Spinal cord (tissue), 10 donors: ENCODE data around the gene PIWIL1. TPM values are rescaled to one million over a fixed set of nuclear protein-coding genes. Genes with fewer than 3 reads are reported as not detected.
A peak's percentile ranks its signal among the peaks of the same experiment; 100 is the strongest.

Experiments
- DNase-seq, 6 donors: peaks; one replicate each; pipeline versions ENCODE4 v3.0.0 to v3.0.0-alpha.2; 2013 to 2015; ENCODE audit warnings: low spot score in 6 of 6, low read depth in 4 of 6
- H3K27ac ChIP-seq: one replicate; pipeline ENCODE4 v1.5.1; 2013; ENCODE audit warnings: low read depth, low read length, control low read depth
- H3K27me3 ChIP-seq: one replicate; pipeline ENCODE4 v1.6.1; 2013; ENCODE audit warnings: low read length; ENCODE audit not compliant: control insufficient read depth, insufficient read depth
- H3K36me3 ChIP-seq: one replicate; pipeline ENCODE4 v1.6.1; 2013; ENCODE audit warnings: low read length; ENCODE audit not compliant: control insufficient read depth, insufficient read depth
- H3K4me1 ChIP-seq: one replicate; pipeline ENCODE4 v1.6.1; 2013; ENCODE audit warnings: low read length; ENCODE audit not compliant: control insufficient read depth, insufficient read depth
- H3K4me3 ChIP-seq: one replicate; pipeline ENCODE4 v1.5.1; 2013; ENCODE audit warnings: low read depth, low read length, control low read depth
- H3K9me3 ChIP-seq: one replicate; pipeline ENCODE4 v1.6.1; 2013; ENCODE audit warnings: low read length; ENCODE audit not compliant: control insufficient read depth, insufficient read depth
- WGBS: methylation state at CpG from one replicate; pipeline ENCODE4 v1.1.5; 2013; ENCODE audit warnings: missing lambda C conversion rate; ENCODE audit not compliant: insufficient coverage; 5-methylcytosine and 5-hydroxymethylcytosine counted together
- polyA plus RNA-seq, 2 donors: library from polyadenylated mRNA; unstranded; fragments of 120-200 nt; gene quantifications; one replicate each; pipeline ENCODE4 v1.2.1, GENCODE V29; 2013; ENCODE audit not compliant: insufficient read length in 2 of 2
- total RNA-seq, 2 donors: library from RNA; depleted of rRNA in 1 of 2; stranded (reverse); fragments of 120-200 nt in 1 of 2; fragments of >200 nt in 1 of 2; gene quantifications; one replicate each; pipeline versions ENCODE4 v1.2.3 to v1.2.4, GENCODE V29; 2013 to 2014
- donor health status: healthy.

The PIWIL1 gene
- total and polyA plus RNA-seq, 4 donors, result 0.17 to 1.3 (median 0.44) TPM

DNA sequence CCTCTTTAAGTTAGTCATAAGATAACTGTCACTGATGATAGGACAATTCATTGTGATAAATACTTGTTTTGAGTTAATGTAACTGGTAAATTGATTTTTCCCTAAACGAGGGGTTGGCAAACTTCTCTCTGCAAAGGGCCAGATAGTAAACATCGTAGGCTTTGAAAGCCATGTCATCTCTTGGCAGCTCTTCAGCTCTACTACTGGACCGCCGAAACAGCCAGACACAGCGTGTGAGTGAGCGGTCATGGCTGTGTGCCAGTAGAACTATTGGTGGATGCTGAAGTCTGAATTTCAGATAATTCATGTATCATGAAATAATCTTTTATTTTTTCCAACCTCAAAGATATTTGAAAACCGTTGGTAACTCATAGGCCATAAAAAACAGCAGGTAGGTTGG lies 9.9 kb downstream of the PIWIL1 start:
- H3K36me3 ChIP-seq, result no peaks in the 10 kb centered on the region
- DNase-seq, result peak in 2 of 6 donors; percentile 24 to 64
- no peaks in the 10 kb centered on the region for H3K27me3 ChIP-seq
- H3K27ac ChIP-seq, result no peak overlapping the region
- H3K9me3 ChIP-seq, result no peaks in the 10 kb centered on the region
- H3K4me3 ChIP-seq, result no peak overlapping the region
- H3K4me1 ChIP-seq, result no peaks in the 10 kb centered on the region
- 37% methylated on average over 2 of the region's 7 CpGs for WGBS

DNA sequence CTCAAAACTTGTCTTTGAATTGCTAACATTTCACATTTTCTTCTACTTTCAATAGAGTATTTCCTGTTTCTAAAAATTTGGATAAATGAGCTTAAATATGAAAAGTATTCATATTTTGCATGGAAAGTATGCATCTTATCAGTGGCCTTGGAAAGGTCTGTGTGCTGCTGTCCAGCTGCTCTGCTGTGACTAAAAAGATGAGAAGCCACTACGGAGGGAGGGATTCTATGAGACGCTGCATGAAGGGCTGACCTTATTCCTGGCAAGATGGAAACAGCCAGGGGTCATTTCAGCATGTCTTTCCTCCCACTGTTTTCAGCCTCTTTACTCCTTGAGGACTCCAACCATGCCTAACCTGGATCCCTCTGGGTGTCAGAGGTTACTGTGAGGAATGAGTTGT lies 13.0 kb downstream of the PIWIL1 start:
- DNase-seq, result no peak
- Histone ChIP-seq H3K4me3 (no peak overlapping the region), H3K27me3 (peaks cover 2% of the 10 kb centered on the region), H3K9me3 (no peaks in the 10 kb centered on the region), H3K36me3 (no peaks in the 10 kb centered on the region), H3K27ac (no peak overlapping the region), H3K4me1 (no peaks in the 10 kb centered on the region)
- WGBS, result 83% methylated on average over 1 of the region's 2 CpGs

- Histone ChIP-seq H3K36me3 (no peaks in the 10 kb centered on the region), H3K4me1 (no peaks in the 10 kb centered on the region), H3K27ac (no peak overlapping the region), H3K9me3 (no peaks in the 10 kb centered on the region), H3K4me3 (no peak overlapping the region), H3K27me3 (peaks cover 2% of the 10 kb centered on the region)
- 95% methylated on average over 3 of the region's 5 CpGs for WGBS
- no peak for DNase-seq
Measured at GRCh38 chr12:130351326-130351725, 13.6 kb downstream of the PIWIL1 start.

GRCh38 chr12:130353081-130353480 lies 15.4 kb downstream of the PIWIL1 start:
- Histone ChIP-seq H3K27me3 (peaks cover 3% of the 10 kb centered on the region), H3K27ac (no peak overlapping the region), H3K36me3 (no peaks in the 10 kb centered on the region), H3K4me1 (no peaks in the 10 kb centered on the region), H3K4me3 (no peak overlapping the region), H3K9me3 (no peaks in the 10 kb centered on the region)
- no peak for DNase-seq

- H3K4me3 ChIP-seq, result no peak overlapping the region
- no peaks in the 10 kb centered on the region for H3K9me3 ChIP-seq
- WGBS, result 72% methylated on average over 7 of the region's 7 CpGs
- no peaks in the 10 kb centered on the region for H3K36me3 ChIP-seq
- H3K27ac ChIP-seq, result no peak overlapping the region
- H3K4me1 ChIP-seq, result no peaks in the 10 kb centered on the region
- DNase-seq, result no peak
- H3K27me3 ChIP-seq, result peaks cover 4% of the 10 kb centered on the region
Measured at GRCh38 chr12:130354407-130354806, 16.7 kb downstream of the PIWIL1 start.

- Histone ChIP-seq H3K4me3 (no peak overlapping the region), H3K27ac (no peak overlapping the region), H3K4me1 (no peaks in the 10 kb centered on the region), H3K9me3 (no peaks in the 10 kb centered on the region), H3K36me3 (no peaks in the 10 kb centered on the region), H3K27me3 (peaks cover 4% of the 10 kb centered on the region)
- 62% methylated on average over 5 of the region's 8 CpGs for WGBS
- no peak for DNase-seq
Measured at GRCh38 chr12:130356222-130356621, 18.5 kb downstream of the PIWIL1 start.

DNA sequence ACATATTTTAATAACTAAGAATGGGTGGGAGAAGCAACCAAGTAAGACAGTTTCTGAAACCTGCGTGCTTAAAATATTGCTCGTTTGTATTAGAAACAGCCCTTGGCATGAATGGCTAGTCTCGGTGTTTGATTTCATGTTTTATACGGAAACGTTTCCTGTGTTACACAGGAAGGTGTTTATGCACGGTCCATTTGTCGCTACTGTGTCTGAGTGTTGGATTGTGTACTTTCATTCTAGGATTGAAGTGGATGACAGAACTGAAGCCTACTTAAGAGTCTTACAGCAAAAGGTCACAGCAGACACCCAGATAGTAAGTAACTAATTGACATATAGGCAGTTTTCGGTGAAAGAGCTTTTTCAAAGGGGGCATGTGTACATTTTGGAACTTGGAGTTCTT lies 19.6 kb downstream of the PIWIL1 start:
- Histone ChIP-seq H3K4me1 (no peaks in the 10 kb centered on the region), H3K27ac (no peak overlapping the region), H3K9me3 (no peaks in the 10 kb centered on the region), H3K36me3 (no peaks in the 10 kb centered on the region), H3K4me3 (no peak overlapping the region), H3K27me3 (peaks cover 4% of the 10 kb centered on the region)
- no peak for DNase-seq
- 39% methylated on average over 5 of the region's 8 CpGs for WGBS

GRCh38 chr12:130357729-130358330 lies 20.1 kb downstream of the PIWIL1 start:
- Histone ChIP-seq H3K4me3 (no peak overlapping the region), H3K27ac (no peak overlapping the region), H3K27me3 (peaks cover 4% of the 10 kb centered on the region), H3K9me3 (no peaks in the 10 kb centered on the region), H3K36me3 (no peaks in the 10 kb centered on the region), H3K4me1 (no peaks in the 10 kb centered on the region)
- WGBS, result 81% methylated on average over 10 of the region's 14 CpGs
- no peak for DNase-seq

GRCh38 chr12:130362060-130362459 lies 24.4 kb downstream of the PIWIL1 start:
- Histone ChIP-seq H3K27ac (no peak overlapping the region), H3K36me3 (no peaks in the 10 kb centered on the region), H3K9me3 (no peaks in the 10 kb centered on the region), H3K27me3 (peaks cover 2% of the 10 kb centered on the region), H3K4me3 (no peak overlapping the region), H3K4me1 (no peaks in the 10 kb centered on the region)
- WGBS, result 75% methylated on average over 2 of the region's 5 CpGs
- no peak for DNase-seq

DNA sequence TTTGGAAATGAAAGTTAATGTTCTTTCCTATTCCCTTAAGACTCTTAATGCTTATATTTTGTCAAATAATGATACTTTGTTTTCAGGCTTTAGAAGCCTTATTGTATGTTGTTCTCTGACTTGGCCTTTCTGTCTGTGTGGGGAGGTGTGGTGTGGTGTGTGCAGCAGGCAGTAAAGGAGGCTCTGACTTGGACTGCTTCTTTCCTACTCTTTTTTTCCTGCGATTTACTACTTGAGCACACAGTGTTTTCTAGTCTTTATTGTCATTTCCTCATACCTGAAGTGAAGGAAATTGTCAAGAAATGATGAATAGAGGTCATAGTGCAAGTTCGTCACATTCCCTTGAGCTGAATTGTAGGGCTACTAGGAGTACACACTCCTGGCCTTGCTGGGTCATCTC lies 26.9 kb downstream of the PIWIL1 start:
- H3K27me3 ChIP-seq, result no peaks in the 10 kb centered on the region
- H3K9me3 ChIP-seq, result no peaks in the 10 kb centered on the region
- 100% methylated on average over 1 of the region's 2 CpGs for WGBS
- no peaks in the 10 kb centered on the region for H3K4me1 ChIP-seq
- DNase-seq, result no peak
- H3K36me3 ChIP-seq, result no peaks in the 10 kb centered on the region
- H3K4me3 ChIP-seq, result no peak overlapping the region
- no peak overlapping the region for H3K27ac ChIP-seq
